Measurements from ENCODE around the gene COL4A3. TPM values are rescaled to one million over a fixed set of nuclear protein-coding genes. Genes with fewer than 3 reads are reported as not detected.

Gene COL4A3
- total RNA-seq, 1 donor from 2014 or later = 33.6 TPM

- Histone ChIP-seq H3K27ac (no peak overlapping the region), H3K36me3 (no peaks in the 10 kb centered on the region), H3K4me3 (no peak overlapping the region), H3K4me1 (no peaks in the 10 kb centered on the region), H3K27me3 (ENCODE audit: low read depth) (no peaks in the 10 kb centered on the region), H3K9me3 (no peaks in the 10 kb centered on the region)
- no peak for TF ChIP-seq CTCF (IDR thresholded peaks at IDR 0.05)
- ATAC-seq = no peak
- intact Hi-C loops (cut with DNase I) = no loop called here
- DNase-seq = no peak
Observed at GRCh38 chr2:227201771-227202170, 37.3 kb downstream of the COL4A3 start.

GRCh38 chr2:227204452-227204851 is 40.0 kb downstream of the COL4A3 start:
- TF ChIP-seq CTCF (IDR thresholded peaks at IDR 0.05) = no peak
- no peak for DNase-seq
- Histone ChIP-seq H3K9me3 (no peaks in the 10 kb centered on the region), H3K4me3 (no peak overlapping the region), H3K27ac (no peak overlapping the region), H3K4me1 (no peaks in the 10 kb centered on the region), H3K36me3 (no peaks in the 10 kb centered on the region), H3K27me3 (ENCODE audit: low read depth) (no peaks in the 10 kb centered on the region)
- intact Hi-C loops (cut with DNase I) = no loop called here
- no peak for ATAC-seq

DNA sequence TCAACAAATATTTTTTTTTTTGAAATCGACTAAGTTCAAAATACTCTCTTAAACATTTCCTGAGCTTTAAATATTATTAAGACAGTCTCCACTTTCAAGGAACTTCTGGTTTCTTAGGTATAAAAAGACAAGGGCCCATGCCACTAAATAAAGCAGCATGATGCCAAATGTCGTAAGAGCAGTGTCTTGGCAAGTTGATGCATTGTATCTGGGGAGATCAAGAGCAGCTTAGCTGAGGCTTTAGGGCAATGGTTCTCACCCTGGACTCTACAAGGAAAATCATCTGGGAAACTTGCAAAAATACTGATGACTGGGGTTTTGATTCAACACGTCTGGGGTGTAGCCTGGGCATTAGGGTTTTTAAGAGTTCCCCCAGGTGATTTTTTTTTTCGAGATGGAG is 41.3 kb downstream of the COL4A3 start:
- Histone ChIP-seq H3K27me3 (ENCODE audit: low read depth) (no peaks in the 10 kb centered on the region), H3K9me3 (no peaks in the 10 kb centered on the region), H3K4me1 (no peaks in the 10 kb centered on the region), H3K4me3 (no peak overlapping the region), H3K27ac (no peak overlapping the region), H3K36me3 (no peaks in the 10 kb centered on the region)
- ATAC-seq (no peak), DNase-seq (no peak)
- intact Hi-C loops (cut with DNase I) = no loop called here
- no peak for TF ChIP-seq CTCF (IDR thresholded peaks at IDR 0.05)

DNA sequence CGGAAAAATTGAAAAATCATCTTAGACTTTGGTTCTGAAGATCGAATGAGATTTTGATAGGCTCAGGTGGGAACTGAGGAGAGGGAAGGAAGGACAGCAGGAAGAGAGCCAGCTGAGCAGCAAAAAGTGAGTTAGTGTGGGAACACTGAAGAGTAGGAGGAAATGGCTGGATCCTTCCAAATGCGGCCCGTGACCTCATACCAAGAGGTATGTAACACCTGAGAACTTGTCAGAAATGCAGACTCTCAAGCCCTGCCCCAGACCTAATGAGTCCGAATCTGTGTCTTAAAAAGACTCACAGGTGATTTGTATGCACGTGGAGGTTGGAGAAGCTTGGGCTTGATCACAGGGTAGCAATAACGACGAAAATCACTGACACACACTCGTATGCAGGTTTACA is 42.0 kb downstream of the COL4A3 start:
- no peak for TF ChIP-seq CTCF (IDR thresholded peaks at IDR 0.05)
- Histone ChIP-seq H3K4me3 (no peak overlapping the region), H3K4me1 (no peaks in the 10 kb centered on the region), H3K9me3 (no peaks in the 10 kb centered on the region), H3K27ac (no peak overlapping the region), H3K27me3 (ENCODE audit: low read depth) (no peaks in the 10 kb centered on the region), H3K36me3 (no peaks in the 10 kb centered on the region)
- intact Hi-C loops (cut with DNase I) = no loop called here
- ATAC-seq (no peak), DNase-seq (no peak)

GRCh38 chr2:227207573-227207972 is 43.1 kb downstream of the COL4A3 start:
- Histone ChIP-seq H3K27ac (no peak overlapping the region), H3K4me1 (no peaks in the 10 kb centered on the region), H3K4me3 (no peak overlapping the region), H3K27me3 (ENCODE audit: low read depth) (no peaks in the 10 kb centered on the region), H3K9me3 (no peaks in the 10 kb centered on the region), H3K36me3 (no peaks in the 10 kb centered on the region)
- ATAC-seq (no peak), DNase-seq (no peak)
- TF ChIP-seq CTCF (IDR thresholded peaks at IDR 0.05) = no peak
- intact Hi-C loops (cut with DNase I) = no loop called here

- intact Hi-C loops (cut with DNase I) = no loop called here
- no peak for TF ChIP-seq CTCF (IDR thresholded peaks at IDR 0.05)
- Histone ChIP-seq H3K27ac (no peak overlapping the region), H3K9me3 (no peaks in the 10 kb centered on the region), H3K4me3 (no peak overlapping the region), H3K36me3 (no peaks in the 10 kb centered on the region), H3K27me3 (ENCODE audit: low read depth) (no peaks in the 10 kb centered on the region), H3K4me1 (no peaks in the 10 kb centered on the region)
- DNase-seq = no peak
- peak; percentile 82 to 97 for ATAC-seq
Observed at GRCh38 chr2:227214622-227215041, 50.2 kb downstream of the COL4A3 start.

All from lower lobe of right lung (tissue), 2 donors.